HG02884 (cell line): ENCODE data around the gene NT5C1A.

Source experiments
- ATAC-seq: cut with Tn5 transposase; IDR thresholded peaks from one replicate; pipeline ENCODE4 v1.9.1; 2021; ENCODE audit warnings: mild to moderate bottlenecking, moderate library complexity; ENCODE audit not compliant: unreplicated experiment

NT5C1A gene

DNA sequence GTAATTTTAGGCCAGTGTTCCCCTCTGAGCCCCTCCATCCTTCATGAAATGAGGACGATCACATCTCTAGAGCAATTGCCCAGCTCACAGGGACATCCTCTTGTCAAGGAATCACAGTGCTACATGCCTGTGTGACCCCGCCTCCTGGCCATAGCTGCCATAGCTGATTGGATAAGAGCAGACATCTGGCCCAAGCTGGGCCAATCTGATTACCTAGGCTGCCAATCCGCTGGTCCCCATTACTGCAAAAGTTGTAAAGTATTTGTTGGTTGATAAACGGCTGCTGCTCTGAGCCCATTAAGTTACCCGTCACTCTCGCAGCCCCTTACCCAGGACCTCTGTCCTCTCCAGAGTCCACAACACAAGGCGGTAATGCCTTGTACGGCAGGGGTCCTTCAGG lies 8.3 kb downstream of the NT5C1A start:
- ATAC-seq: no peak

GRCh38 chr1:39662861-39663260 lies 9.0 kb downstream of the NT5C1A start:
- ATAC-seq: no peak

DNA sequence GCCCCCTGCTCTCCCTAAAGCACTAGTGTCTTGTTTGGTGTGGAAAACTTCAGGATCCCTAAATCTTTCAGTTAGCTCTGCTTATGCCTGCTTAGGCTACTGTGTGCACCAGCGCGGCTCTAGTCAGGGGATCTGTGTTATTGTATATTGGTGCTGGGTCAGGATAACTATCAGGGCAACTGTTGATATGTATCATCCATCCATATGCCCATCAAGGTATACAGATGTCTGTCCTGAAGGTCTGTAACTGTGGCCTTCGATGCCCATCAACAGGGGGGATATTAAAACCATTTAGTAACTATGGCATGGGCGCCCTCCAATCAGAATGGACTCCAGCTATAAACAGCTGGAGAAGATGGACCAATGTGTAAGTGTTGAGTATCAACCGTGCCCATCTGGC lies 12.4 kb downstream of the NT5C1A start:
- no peak for ATAC-seq

DNA sequence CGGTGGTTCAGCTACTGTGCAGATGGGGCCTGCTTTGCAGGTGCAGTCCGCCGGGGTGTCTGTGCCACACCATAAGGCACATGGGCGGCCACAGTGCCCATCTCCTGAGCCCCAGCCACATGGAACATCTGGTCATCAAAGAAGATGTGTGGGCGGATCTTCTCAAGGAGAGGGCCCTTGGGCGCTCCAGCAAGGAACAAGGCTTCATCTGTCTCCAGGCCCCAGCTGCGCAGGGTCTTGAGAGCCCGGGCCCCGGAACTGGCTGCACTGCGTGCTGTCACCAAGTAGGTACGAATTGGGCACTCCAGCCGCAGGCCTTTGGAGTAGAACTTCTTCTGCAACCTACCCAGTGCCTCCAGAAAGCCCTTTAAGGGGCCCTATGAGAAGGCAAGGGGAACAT lies 12.8 kb downstream of the NT5C1A start:
- ATAC-seq: no peak

DNA sequence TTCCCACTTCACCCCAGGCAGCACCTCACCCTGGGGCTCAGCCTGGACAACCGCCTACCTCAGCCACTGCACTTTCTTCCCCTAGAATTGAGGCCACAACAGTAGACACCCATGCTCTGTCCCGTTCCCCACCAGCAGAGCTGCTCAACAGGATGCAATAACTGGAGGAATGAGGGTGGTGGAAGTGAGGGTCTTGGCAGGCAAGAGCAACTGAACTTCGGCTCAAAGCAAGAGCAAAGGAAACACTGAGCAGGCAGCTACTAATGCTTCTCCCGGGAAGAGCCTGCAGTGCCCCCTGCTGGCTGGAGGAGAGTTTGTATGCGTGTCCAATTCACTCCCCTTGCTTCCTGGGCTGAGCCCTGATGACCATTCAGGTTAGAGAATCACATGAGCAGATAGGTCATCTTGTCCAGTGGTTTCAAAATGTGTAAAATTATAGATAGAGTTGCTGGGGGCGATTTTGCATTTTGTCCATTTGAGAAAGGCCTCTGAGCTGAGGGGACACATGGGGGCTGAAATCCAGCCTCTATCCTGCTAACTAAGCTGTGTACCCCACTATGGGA lies 13.9 kb downstream of the NT5C1A start:
- no peak for ATAC-seq

- ATAC-seq: no peak
Observed at GRCh38 chr1:39657402-39657801, 14.5 kb downstream of the NT5C1A start.

- ATAC-seq: no peak
Observed at GRCh38 chr1:39656391-39656790, 15.5 kb downstream of the NT5C1A start.

DNA sequence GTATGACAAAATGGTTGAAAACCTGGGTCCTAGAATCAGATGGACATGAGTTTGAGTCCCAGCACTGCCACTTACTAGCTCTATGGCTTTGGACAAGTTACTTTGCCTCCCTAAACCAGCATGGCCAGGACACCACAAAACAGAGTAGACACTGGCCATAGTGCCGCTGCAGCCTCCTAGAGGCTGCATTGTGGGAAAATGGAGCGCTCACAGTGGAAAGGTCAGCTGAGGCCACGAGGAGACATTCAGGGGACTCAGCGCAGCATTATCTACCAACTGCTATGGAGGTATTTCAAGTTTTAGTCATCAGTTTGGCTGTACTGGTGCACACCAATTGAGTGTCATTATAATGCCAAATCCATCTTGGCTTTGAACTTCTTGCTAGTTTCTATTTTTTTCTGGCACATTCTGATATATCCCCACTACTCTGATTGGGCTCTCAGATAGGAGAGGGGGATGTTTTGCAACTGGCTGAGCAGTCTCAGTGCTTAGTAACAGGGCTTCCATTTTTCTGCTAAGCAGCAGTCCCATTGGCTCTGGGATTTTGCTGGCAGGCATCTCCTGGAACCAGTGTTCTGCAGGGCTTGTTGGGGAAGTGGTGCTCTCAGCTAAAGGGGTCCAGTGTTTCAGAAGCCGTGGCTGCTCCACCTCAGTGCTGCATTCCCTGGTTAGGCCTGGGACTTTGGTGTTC lies 16.2 kb downstream of the NT5C1A start:
- no peak for ATAC-seq

DNA sequence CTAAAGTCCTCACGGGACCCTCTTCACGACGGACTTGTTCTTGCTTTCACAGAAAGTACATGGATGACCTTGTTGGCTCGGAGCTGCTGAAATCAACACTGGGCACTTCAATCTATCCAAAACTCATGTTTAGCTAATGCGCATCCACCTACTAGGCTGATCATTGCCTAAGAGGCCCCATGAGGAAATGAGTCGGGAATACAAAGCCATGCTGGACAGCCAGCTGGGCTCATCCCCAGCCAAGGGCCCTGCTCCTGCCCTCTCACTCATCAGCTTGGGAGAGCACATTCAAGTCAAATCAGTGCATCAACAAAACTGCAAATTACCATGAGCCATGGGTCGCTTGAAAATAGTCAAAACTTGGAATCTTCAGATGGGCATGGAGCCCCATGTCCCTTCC lies 17.6 kb downstream of the NT5C1A start:
- no peak for ATAC-seq

GRCh38 chr1:39653546-39654031 lies 18.3 kb downstream of the NT5C1A start:
- no peak for ATAC-seq

DNA sequence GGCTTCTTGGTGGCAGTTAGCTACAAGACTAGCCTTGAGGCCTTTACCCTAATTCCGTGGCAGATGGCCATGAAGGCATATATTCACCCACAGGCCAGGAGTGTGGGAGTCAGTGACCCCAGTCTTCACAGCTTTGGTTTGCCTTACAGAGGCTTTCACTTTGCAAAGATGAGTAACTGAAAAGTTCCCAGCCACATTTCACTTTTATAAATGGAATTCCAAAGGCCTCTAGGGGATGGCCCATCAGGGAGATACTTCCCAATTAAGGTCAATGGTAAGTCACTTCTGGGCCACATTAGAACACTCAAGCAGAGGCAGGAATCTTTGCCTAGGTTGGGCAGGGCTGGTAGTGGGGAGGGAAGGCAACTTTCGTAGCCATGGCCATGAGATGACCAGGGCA lies 19.4 kb downstream of the NT5C1A start:
- no peak for ATAC-seq

GRCh38 chr1:39652105-39652504 lies 19.8 kb downstream of the NT5C1A start:
- no peak for ATAC-seq

DNA sequence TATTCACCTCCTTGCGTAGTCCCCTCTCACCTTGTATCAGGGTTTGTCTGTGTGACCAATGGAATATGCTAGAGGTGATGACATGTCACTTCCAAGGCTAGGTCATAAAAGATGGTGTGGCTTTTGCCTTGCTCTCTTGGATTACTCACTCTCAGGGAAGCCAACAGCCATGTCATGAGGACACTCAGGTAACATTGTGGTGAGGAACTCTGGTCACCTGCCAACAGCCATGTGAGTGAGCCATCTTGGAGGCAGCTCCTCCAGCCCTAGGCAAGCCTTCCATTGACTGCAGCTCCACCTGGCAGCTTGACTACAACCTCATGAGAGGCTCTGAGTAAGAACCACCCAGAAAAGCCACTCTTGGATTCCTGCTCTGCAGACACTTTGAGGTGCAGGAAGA lies 21.5 kb downstream of the NT5C1A start:
- ATAC-seq: no peak

DNA sequence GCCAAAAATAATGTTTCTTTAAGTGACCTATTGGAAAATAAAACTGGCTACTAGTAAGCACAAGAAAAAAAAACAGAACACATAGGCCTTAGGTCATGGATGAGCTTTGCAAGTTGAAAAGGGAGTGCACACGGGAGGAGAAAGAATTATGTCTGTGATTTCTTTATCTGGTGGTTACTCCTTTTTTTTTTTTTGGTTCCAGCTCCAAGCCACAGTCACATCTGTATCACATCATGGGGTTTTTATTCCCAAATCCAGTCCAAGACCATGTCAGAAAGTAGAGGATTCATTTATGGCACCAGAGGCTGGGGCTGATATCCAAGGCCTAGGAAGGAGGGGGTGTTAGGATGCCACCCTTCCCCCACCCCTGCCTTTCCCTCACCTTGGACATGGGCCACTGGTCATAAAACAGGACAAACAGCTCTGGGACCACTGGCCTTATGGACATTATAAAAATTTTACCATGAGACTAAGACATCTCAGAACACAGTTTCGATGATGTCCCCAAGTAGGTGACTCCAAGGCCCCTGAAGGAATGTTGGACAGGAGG lies 22.2 kb downstream of the NT5C1A start:
- no peak for ATAC-seq

GRCh38 chr1:39648496-39648895 lies 23.4 kb downstream of the NT5C1A start:
- ATAC-seq: no peak

- ATAC-seq: no peak
Observed at GRCh38 chr1:39647247-39647646, 24.7 kb downstream of the NT5C1A start.

DNA sequence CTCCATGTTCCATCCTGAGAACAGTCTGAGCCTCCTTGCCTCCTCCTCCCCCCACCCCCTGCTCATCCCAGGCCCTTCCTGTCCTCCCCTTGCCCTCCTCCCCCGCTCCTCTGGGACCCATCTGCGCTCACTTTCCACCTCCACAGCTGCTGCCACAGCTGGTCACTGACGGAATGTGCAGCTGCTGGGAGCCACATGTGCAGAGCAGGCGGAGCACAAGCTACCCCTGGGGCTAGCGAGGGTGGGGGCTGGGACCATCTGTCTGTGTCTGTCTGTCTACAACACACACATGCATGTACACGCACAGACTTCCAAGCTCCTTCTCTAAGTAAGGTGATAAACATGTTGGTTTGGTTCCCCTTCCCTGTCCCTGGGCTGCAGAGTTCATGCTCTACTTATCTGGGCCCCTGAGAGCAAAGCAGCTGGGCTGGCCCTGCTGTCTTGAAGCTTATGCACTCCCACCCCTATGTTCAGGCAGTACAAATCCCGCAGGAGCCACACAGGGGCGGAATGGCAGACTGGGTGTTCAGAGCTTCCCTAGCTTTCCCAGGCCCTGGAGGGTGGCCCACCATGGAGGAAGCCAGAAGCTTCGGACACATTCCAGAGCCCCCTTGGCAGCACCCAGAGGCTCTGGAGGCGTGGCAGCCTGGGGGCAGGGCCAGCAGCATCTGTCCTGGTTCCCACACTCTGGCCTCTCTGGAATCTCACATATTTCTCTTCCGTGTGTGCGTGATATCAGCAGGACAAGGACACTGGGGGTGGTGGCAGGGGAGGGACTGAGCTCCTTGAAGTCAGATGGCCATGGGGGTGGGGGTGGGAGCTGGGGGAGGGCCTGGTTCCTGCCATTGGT lies 25.4 kb downstream of the NT5C1A start:
- no peak for ATAC-seq

DNA sequence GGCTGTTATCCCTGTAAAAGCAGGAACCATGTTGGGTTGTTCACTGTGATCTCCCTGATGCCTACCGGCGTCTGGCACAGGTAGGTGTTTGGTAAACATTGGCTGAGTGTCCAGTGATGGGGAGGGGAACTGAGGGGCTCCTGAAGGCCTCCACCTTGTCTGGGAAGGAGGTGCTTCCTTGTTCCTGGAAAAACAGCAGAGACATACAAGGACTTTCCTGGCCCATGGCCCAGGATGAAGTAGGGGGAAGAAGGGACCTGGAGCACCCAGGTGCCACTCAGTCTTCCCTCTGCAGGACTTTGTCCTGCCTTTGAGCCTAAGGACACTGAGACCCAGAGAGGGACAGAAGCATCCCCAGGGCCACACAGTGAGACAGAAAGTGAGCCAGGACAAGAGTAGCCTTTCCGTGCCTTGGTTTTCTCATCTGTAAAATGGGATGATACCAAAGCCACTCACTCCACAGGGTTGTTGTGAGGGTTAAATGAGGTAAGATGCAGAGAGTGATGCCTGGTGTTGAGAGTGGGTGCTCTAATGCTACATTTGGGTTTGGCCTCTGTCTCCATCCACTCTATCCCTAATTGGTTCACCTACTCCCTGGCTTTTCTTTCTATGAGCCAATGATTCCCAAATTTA lies 26.4 kb downstream of the NT5C1A start:
- ATAC-seq: no peak

- no peak for ATAC-seq
Observed at GRCh38 chr1:39643705-39644104, 28.2 kb downstream of the NT5C1A start.

- no peak for ATAC-seq
Observed at GRCh38 chr1:39642796-39643195, 29.1 kb downstream of the NT5C1A start.

DNA sequence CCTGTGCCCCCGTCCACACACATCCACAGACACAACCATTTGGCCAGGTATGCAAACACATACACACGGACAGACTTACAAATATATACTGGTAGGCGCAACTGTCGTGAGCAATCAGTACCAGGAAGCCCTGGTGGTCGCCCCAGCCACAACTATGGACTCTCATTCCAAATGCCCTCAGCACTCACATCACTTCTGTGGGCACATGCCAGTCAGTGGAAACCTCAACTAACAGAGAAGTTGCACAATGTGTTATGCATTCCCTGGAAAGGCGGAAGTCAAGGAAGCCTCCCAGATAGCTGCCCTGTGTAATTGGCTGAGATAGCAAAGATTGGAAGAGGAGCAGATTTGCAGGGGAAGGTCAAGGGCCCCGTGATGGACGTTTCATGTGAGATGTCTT lies 31.0 kb downstream of the NT5C1A start:
- ATAC-seq: no peak
